DMS 273 treated with DMSO at 0.1 percent for 48 hours (cell line): Measurements from ENCODE around the gene MUSTN1.

Experiments
- DNase-seq: peaks from one replicate; lab custom pipeline; 2025; lab: John Stamatoyannopoulos, UW

Gene MUSTN1

DNA sequence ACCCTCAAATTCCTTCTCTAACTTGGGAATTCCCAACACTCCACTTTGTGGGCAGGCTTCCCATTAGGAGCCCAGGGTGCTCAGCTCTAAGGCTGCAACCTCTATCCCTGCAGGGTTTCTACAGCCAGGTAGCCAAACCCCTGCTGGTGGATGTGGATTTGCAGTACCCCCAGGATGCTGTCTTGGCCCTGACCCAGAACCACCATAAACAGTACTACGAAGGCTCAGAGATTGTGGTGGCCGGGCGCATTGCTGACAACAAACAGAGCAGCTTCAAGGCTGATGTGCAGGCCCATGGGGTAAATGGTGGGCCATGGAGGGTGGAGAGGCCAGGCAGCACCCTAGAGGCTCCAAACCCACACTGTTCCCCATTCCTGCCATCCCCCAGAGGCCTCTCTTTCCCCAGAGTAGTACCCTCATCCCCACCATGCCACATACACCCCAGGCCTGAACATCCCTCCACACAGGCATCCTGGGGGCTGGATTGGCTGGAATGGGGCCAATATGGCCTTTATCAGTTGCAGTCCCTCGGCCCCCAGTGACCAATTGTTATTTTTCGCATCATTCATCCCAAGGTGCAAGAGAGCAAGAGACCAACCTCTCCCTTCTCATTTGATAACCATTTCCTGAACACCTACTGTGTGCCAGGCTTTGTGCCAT, 49.8 kb downstream of the MUSTN1 start:
- no peak for DNase-seq

- DNase-seq: no peak
Observed at GRCh38 chr3:52784021-52784621, 50.7 kb downstream of the MUSTN1 start.

- DNase-seq: no peak
Observed at GRCh38 chr3:52783211-52783555, 51.6 kb downstream of the MUSTN1 start.
